OCI-LY7 (cell line): ENCODE data around the gene ZCCHC14.
"Not testable (repeated sequence)": the region's sequence is repeated elsewhere in the genome, so short reads cannot be mapped to it uniquely, and the experiment has no call there.

Experiments used
- CTCF ChIP-seq: fragments of 200-600 bp; sonication (generic); conservative IDR thresholded peaks from 2 replicates; pipeline ENCODE4 v1.5.1; 2014; ENCODE audit warnings: mild to moderate bottlenecking, antibody characterized with exemption, low read length, moderate library complexity, mixed read lengths
- EZH2phosphoT487 ChIP-seq: fragments of 200-600 bp; sonication (generic); IDR thresholded peaks from 2 replicates; pipeline ENCODE4 v1.6.1; 2018; ENCODE audit warnings: low read depth, borderline replicate concordance, mild to moderate bottlenecking, mixed run types, antibody characterized with exemption, low read length, moderate library complexity, mixed read lengths

- not testable (repeated sequence) for TF ChIP-seq CTCF, EZH2phosphoT487
These were observed 4.4 kb upstream of the ZCCHC14 start for GRCh38 chr16:87497023-87497766.
